ENCODE results near the gene ARL13B.

DNA sequence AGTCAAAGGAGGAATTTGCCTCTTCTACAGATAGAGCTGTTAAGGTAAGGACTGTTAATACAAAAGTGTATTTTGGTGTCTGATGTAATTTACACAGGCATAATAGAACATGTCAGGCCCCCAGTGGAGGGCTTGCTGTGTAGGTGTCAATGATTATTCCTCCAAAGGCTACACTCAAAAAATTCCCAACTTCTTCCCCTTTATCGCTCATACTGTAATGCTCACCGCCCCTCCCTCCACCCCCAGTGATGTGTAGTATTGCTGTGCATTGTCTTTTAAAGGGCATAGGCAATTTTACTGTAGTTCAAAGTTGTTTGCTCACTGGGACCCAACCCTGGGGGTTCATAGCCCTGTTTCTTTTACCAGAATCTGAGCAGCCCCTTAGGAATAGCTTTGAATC is 115.2 kb downstream of the ARL13B start:
- TF ChIP-seq GATA2 (IDR thresholded peaks at IDR 0.05; ENCODE audit: low read depth, low read length): no peak
- no peak for TF ChIP-seq GATA3 (IDR thresholded peaks at IDR 0.05; ENCODE audit: low read depth, low read length)

Data from SH-SY5Y (cell line).